Fibroblast of the aortic adventitia (primary cell): Measurements from ENCODE around the gene FADS1. TPM values are rescaled to one million over a fixed set of nuclear protein-coding genes. Genes with fewer than 3 reads are reported as not detected.

Experiments used
- DNase-seq: peaks from one replicate; pipeline ENCODE4 v3.0.0-alpha.2; 2010; ENCODE audit warnings: low read depth
- H3K4me3 ChIP-seq: 2 replicates; pipeline ENCODE4 v1.5.1; 2011; ENCODE audit warnings: low read depth, mild to moderate bottlenecking, control low read depth, low read length, moderate library complexity
- CTCF ChIP-seq: IDR thresholded peaks from 2 replicates; pipeline ENCODE4 v1.5.1; 2011; ENCODE audit warnings: mild to moderate bottlenecking, low read length, control low read depth, inconsistent platforms; ENCODE audit not compliant: insufficient read depth
- total RNA-seq: library from RNA; depleted of rRNA; stranded (reverse); fragments of >200 nt; gene quantifications from 2 replicates; pipeline ENCODE4 v1.2.3, GENCODE V29; 2012; ENCODE audit warnings: low replicate concordance

The FADS1 gene
- total RNA-seq, 1 donor, result 74.1 TPM

GRCh38 chr11:61838501-61838900 is 21.7 kb upstream of the FADS1 start:
- no peak for TF ChIP-seq CTCF
- no peak overlapping the region for H3K4me3 ChIP-seq
- no peak for DNase-seq

GRCh38 chr11:61837411-61838005 is 20.7 kb upstream of the FADS1 start:
- DNase-seq, result no peak
- H3K4me3 ChIP-seq, result no peak overlapping the region
- TF ChIP-seq CTCF, result no peak

GRCh38 chr11:61836193-61836592 is 19.4 kb upstream of the FADS1 start:
- no peak overlapping the region for H3K4me3 ChIP-seq
- no peak for TF ChIP-seq CTCF
- no peak for DNase-seq

- DNase-seq, result peak; percentile 87
- no peak for TF ChIP-seq CTCF
These were observed 17.7 kb upstream of the FADS1 start for GRCh38 chr11:61834278-61835048.

GRCh38 chr11:61833926-61834277 is 17.1 kb upstream of the FADS1 start:
- DNase-seq, result no peak
- H3K4me3 ChIP-seq, result no peak overlapping the region
- no peak for TF ChIP-seq CTCF

More at GRCh38 chr11:61834278-61835048, 17.7 kb upstream of the FADS1 start:
- no peak overlapping the region for H3K4me3 ChIP-seq

GRCh38 chr11:61833471-61833870 is 16.7 kb upstream of the FADS1 start:
- DNase-seq, result no peak
- TF ChIP-seq CTCF, result no peak
- H3K4me3 ChIP-seq, result no peak overlapping the region

- TF ChIP-seq CTCF, result no peak
- no peak overlapping the region for H3K4me3 ChIP-seq
- DNase-seq, result no peak
These were observed 16.0 kb upstream of the FADS1 start for GRCh38 chr11:61832754-61833153.
